ENCODE measurements around the gene MBP.
A peak's percentile ranks its signal among the peaks of the same experiment; 100 is the strongest.

MBP gene

DNA sequence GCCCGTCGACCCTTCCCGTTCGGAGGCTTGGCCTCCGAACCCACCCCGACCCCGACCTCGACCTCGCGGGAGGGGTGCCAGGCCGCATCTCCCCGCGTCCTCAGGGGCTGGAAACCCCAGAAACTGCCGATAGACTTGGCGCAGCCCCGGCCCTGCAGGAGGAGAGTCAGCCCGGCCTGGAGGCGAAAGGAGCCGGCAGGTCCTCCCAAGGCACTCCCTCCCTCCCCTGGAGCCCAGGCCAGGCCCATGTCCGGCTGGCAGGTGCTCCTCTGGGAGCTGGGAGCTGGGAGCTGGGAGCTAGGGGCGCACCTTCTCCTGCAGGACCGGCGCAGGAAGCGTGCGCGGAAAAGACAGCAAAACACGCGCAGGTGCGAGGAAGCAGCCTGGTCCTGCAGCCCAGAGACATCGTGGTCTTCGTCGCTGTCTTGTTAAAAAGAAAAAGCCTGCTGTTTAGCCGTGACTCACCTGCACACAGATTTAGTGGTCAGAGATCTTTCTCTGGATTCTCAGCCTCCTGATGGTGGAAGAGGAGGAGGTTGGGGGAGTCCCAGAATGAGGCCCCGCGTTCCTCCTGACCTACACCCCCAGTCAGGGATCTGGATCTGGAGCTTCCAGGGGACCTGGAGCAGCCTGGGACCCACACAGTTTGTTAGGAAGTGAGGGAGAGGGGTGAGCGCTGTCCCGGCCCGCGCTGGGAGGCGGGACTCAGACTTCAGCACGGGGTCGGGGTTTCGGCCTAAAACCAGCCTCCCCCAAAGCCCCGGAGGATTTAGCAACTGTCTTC is 660 bp upstream of the MBP start:
- no peak for DNase-seq

GRCh38 chr18:77131652-77132368 is 773 bp downstream of the MBP start:
- DNase-seq = peak; percentile 60

DNA sequence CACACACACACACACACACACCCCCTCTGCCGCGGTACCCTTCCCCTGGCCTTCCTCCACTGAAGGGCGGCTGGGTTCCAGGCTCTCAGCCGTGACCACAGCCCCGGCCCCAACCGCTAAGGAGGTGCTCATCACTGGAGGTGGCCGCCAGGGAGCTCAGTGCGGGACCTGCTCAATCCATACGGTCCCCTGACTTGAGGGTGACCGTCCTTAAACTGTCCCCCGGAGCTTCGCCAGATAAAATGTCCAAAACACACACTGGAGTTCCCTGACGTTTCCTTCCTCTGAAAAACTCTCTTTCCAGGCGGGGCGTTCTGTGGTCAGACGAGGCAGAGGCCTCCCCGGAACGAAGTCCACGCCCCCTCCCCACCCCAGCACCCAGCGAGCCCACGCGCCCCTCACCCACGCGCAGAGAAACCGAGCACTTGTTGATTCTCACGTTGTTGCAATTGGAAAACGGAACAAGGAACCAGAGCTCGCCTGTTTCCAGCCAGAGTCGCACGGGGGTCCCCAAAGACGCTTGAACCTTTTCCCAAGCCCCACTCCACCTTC is 1.4 kb downstream of the MBP start:
- DNase-seq = peak; percentile 60

- peak; percentile 91 for DNase-seq
Observed at GRCh38 chr18:77130229-77131099, 2.1 kb downstream of the MBP start.

DNA sequence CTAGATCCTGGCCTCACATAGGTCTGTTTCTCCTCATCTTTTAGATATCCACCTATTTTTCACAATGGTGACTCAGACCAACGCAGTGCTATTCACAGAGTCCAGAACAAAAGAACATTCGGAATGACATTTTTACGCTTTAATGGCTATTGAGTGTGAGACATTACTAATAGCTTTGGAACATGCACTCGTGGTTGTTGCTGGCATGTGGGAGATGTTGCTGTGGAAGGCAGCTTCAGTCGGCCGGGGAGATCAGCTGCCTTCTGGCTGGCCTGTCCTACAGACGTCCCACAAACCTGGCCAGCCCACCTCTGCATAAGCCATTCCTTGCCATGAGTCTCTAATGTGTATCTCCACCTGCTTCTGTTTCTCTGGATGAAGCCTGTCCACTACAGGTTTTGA is 3.4 kb downstream of the MBP start:
- DNase-seq = no peak

DNA sequence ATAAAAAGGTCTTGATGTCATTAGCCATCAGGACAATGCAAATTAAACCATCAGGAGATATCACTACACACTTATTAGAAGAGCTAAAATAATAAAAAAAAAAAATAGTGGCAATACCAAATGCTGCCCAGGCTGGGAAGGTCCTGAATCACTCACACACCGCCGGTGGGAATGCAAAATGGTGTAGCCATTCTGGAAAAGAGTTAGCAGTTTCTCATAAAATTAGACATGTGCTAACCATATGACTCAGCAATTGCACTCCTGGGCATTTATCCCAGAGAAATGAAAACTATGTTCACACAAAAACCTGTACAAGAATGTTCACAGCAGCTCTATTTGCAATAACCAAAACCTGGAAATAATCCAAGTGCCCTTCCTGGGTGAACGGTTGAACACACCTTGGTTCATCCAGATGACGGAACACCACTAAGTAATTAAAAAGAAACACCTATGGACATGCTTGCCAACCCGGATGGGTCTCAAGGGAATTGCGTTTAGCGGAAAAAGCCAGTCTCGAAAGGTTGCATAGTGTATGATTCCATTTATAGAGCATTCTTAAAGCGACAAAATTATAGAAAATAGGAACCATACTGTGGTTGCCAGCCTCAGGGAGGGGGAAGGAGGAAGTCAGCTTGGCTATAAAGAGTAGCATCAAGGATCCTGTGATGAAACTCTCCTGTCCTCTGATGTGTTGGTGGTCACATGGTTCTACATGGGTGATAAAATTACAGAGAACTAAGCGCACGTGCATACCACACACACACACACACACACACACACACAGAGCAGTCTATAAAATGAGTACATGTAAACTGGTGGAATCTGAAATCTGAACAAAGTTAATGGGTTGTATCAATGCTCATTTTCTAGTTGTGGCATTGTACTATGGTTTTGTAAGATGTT is 4.6 kb downstream of the MBP start:
- DNase-seq = peak; percentile 78

DNA sequence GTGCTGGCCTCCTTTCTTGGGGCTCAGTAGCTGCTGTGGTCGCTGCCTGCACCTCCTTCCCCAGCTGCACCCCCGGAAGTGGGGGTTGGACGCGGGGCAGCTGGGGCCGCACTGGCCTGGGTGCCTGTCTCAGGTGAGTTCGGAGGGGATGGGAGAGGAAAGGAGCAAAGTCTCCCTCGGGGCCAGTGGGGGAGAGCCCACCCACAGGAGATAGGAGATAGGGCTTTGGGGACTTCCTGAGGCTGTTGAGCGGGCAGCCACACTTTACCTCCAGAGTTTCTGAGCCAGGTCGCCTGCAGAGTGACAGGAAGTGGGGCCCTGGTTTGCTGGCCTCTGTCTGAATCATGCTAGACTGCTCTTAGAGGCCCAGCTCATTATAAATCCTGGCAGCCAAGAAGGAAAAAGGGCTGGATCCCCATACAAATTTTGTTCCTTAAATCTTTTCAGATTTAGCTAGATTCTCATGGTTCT is 8.1 kb downstream of the MBP start:
- peak; percentile 51 for DNase-seq

- DNase-seq = no peak
Observed at GRCh38 chr18:77123320-77124231, 9.0 kb downstream of the MBP start.

- DNase-seq = no peak
Observed at GRCh38 chr18:77121523-77121922, 11.1 kb downstream of the MBP start.

DNA sequence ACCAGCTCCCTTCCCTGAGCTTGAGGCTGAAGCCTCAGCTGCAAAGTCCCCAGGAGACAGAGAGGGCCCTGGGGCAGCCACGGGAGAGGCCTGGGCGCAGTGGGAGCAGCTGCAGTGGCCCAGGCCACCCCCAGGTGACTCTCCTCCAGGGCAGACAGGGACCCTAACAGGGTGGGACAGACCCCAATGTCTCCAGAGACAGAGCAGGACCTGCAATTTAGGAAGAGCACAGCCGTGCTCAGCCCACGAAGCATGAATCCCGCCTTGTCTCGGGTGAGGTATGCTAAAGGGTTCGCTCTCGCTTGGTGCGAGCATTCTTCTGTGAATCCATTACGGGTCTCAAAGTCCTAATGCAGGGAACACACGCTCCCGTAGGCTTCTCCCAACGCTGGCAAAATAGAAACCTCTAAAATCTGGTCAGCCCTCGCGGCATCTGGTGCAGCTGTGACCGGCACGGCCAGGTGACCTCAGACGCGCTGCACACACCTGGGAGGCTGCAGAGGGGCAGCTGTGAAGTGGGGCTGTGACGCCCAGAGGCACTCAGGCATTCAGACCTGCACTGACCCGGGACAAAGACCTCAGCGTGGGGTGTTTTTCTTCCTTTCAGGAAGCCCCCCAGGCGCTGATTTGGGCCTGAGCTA is 12.6 kb downstream of the MBP start:
- no peak for DNase-seq

DNA sequence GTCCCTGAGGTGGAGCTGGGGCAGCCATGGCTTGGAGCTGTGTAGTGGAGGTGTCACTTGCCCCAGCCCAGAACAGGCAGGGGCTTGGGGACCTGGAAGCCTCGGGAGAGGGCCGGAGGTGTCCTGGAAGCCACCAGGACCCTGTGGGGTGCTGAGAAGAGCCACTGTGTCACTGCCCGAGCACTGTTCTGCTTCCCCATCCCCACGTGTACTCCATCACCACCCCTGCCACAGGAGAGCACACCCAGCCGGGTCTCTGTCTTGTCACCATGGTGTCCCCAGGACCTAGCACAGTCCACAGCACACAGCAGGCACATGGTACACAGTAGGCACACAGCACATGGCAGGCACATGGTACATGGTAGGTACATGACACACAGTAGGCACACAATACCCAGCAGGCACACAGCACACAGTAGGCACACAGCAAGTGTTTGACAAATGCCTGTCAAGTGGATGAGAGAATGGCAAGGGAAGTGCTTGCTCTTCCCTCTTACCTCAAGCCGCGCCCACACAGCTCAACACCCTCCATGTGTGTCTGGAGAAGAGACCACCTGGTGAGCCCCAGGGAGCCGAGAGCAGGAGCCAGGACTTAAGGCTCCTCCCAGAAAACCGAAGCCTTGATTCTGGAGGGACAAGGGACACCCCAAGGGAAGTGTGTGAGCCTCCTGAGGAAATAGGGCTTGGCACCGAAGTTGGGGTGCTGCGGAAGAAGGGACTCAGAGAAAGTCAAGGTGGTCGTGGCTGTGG is 13.3 kb downstream of the MBP start:
- no peak for DNase-seq

DNA sequence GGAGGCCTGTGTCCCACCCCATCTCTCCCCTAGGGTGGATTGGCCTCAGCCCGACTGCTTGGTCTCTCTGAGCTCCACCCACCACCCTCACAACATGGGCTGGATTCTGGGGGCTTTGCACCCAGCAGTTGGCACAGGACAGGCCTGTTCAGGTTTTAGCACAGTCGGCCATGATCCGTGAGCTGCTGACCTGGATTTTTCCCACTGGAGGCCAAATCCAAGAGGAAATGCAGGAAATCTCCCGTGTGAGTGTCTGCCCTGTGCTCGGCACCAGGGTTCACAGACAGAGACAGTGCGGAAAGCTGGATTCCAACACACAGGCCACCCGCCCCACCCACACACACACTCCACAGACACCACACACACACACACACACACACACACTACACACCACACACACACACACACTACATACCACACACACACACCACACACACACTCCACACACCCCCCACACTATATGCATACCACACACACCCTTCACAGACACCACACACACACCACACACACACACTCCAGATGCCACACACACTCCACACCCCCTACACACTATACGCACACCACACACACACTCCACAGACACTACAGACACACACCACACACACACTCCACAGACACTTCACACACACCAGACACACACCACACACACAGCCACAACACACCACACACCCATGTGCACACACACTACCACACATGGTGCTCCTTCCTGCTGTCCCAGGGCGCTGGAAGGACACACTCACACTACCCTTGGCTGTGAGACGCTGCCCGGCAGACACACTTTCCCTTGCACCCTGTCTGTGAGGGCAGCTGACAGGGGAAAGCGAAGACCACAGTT is 14.1 kb downstream of the MBP start:
- DNase-seq = no peak

- DNase-seq = no peak
Observed at GRCh38 chr18:77116201-77117080, 16.1 kb downstream of the MBP start.

GRCh38 chr18:77115192-77115953 is 17.2 kb downstream of the MBP start:
- no peak for DNase-seq

DNA sequence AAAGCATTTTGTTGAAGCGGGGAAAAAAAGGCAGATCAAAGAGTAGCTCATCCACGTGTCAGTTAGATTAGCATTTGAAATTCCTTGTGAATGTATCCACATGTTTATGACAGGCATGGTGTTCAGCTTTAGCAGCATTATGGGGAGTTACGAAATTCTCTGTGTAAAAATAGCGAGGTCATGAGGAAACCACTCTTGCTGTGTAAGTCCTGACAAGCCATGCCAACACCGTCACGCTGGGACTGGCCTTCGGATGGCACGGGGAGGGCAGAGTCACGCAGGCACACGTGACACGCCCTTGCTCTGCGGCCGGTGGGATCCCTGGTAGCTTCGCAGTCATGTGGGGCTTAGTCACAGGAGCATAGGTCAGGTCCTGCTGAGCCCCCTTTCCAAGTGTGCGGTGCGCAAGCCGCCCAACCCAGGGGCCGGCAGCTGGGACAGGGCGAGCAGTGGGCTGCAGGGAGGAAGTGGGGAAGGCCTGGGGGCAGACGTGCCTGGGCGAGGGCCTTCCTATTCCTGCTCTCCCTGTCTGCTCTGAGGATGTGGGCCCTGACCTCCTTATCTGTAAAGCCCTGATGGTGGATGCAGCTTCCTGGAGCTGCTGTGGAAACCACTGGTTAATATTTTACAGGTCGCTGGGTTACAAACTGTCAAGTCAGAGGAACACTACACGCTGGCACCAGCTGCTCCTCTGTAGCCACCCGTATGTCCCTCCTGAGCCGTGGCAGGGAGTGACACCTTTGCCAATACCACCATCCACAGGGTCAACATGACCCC is 18.0 kb downstream of the MBP start:
- peak; percentile 95 for DNase-seq

- DNase-seq = no peak
Observed at GRCh38 chr18:77114152-77114414, 18.5 kb downstream of the MBP start.

Measured in hematopoietic multipotent progenitor cell treated with erythropoietin and hydrocortisone succinate and interleukin-3 and kit ligand, for 8 days (in vitro differentiated cells).